ENCODE results near the gene PTGR3. TPM values are rescaled to one million over a fixed set of nuclear protein-coding genes. Genes with fewer than 3 reads are reported as not detected.

PTGR3 gene
- total and polyA plus RNA-seq, 2 donors (not counting 1 experiment from before 2014, with no cell fraction given): 6.8 to 25.1 TPM

- Histone ChIP-seq H3K9me3 (ENCODE audit: control insufficient read depth, insufficient read depth, low read depth, low read length) (no peaks in the 10 kb centered on the region), H3K79me2 (ENCODE audit: control insufficient read depth, insufficient read depth, low read length) (no peaks in the 10 kb centered on the region), H3K9ac (ENCODE audit: insufficient read depth, low read length) (no peak overlapping the region), H2AFZ (ENCODE audit: low read length) (no peak overlapping the region), H3K4me3 (replicated peaks in 1 of 4; ENCODE audit: control extremely low read depth in 1 of 4, insufficient read depth in 1 of 4, low read depth in 3 of 4, low read length in 4 of 4) (no peak overlapping the region), H4K20me1 (ENCODE audit: control insufficient read depth, extremely low read depth, insufficient read depth, low read length) (no peaks in the 10 kb centered on the region), H3K27ac (ENCODE audit: insufficient read depth, low read length) (no peak overlapping the region), H3K27me3 (ENCODE audit: control insufficient read depth, insufficient read depth, low read length) (no peaks in the 10 kb centered on the region), H3K4me1 (ENCODE audit: control insufficient read depth, extremely low read depth, insufficient read depth, low read length) (no peaks in the 10 kb centered on the region), H3K4me2 (ENCODE audit: extremely low read depth, insufficient read depth, low read length) (no peak overlapping the region), H3K36me3 (ENCODE audit: control insufficient read depth, insufficient read depth, low read length) (no peaks in the 10 kb centered on the region)
- TF ChIP-seq CTCF (conservative IDR thresholded peaks at IDR 0.05 in 1 of 2, IDR thresholded peaks at IDR 0.05 in 1 of 2; ENCODE audit: low read depth in 1 of 2, low read length in 2 of 2): no peak
- no peak for TF ChIP-seq EZH2 (IDR thresholded peaks at IDR 0.05; ENCODE audit: low read length, missing control alignments)
- no peak for DNase-seq (ENCODE audit: low read depth in 2 of 2)
These were observed 38.7 kb downstream of the PTGR3 start for GRCh38 chr18:75170022-75170789.

GRCh38 chr18:75169411-75169810, 39.5 kb downstream of the PTGR3 start:
- Histone ChIP-seq H3K4me2 (ENCODE audit: extremely low read depth, insufficient read depth, low read length) (no peak overlapping the region), H3K9me3 (ENCODE audit: control insufficient read depth, insufficient read depth, low read depth, low read length) (no peaks in the 10 kb centered on the region), H3K36me3 (ENCODE audit: control insufficient read depth, insufficient read depth, low read length) (no peaks in the 10 kb centered on the region), H3K27ac (ENCODE audit: insufficient read depth, low read length) (no peak overlapping the region), H3K4me3 (replicated peaks in 1 of 4; ENCODE audit: control extremely low read depth in 1 of 4, insufficient read depth in 1 of 4, low read depth in 3 of 4, low read length in 4 of 4) (no peak overlapping the region), H3K27me3 (ENCODE audit: control insufficient read depth, insufficient read depth, low read length) (no peaks in the 10 kb centered on the region), H2AFZ (ENCODE audit: low read length) (no peak overlapping the region), H3K9ac (ENCODE audit: insufficient read depth, low read length) (no peak overlapping the region), H3K4me1 (ENCODE audit: control insufficient read depth, extremely low read depth, insufficient read depth, low read length) (no peaks in the 10 kb centered on the region), H3K79me2 (ENCODE audit: control insufficient read depth, insufficient read depth, low read length) (no peaks in the 10 kb centered on the region), H4K20me1 (ENCODE audit: control insufficient read depth, extremely low read depth, insufficient read depth, low read length) (no peaks in the 10 kb centered on the region)
- TF ChIP-seq EZH2 (IDR thresholded peaks at IDR 0.05; ENCODE audit: low read length, missing control alignments) (no peak), CTCF (conservative IDR thresholded peaks at IDR 0.05 in 1 of 2, IDR thresholded peaks at IDR 0.05 in 1 of 2; ENCODE audit: low read depth in 1 of 2, low read length in 2 of 2) (no peak)
- no peak for DNase-seq (ENCODE audit: low read depth in 2 of 2)

GRCh38 chr18:75168619-75169018, 40.3 kb downstream of the PTGR3 start:
- no peak for DNase-seq (ENCODE audit: low read depth in 2 of 2)
- TF ChIP-seq EZH2 (IDR thresholded peaks at IDR 0.05; ENCODE audit: low read length, missing control alignments) (no peak), CTCF (conservative IDR thresholded peaks at IDR 0.05 in 1 of 2, IDR thresholded peaks at IDR 0.05 in 1 of 2; ENCODE audit: low read depth in 1 of 2, low read length in 2 of 2) (no peak)
- no peaks in the 10 kb centered on the region for H4K20me1 ChIP-seq (ENCODE audit: control insufficient read depth, extremely low read depth, insufficient read depth, low read length)

More at GRCh38 chr18:75168619-75169018, 40.3 kb downstream of the PTGR3 start:
- Histone ChIP-seq H3K27me3 (ENCODE audit: control insufficient read depth, insufficient read depth, low read length) (no peaks in the 10 kb centered on the region), H3K4me1 (ENCODE audit: control insufficient read depth, extremely low read depth, insufficient read depth, low read length) (no peaks in the 10 kb centered on the region), H3K36me3 (ENCODE audit: control insufficient read depth, insufficient read depth, low read length) (no peaks in the 10 kb centered on the region), H3K9me3 (ENCODE audit: control insufficient read depth, insufficient read depth, low read depth, low read length) (no peaks in the 10 kb centered on the region), H3K27ac (ENCODE audit: insufficient read depth, low read length) (no peak overlapping the region), H3K9ac (ENCODE audit: insufficient read depth, low read length) (no peak overlapping the region), H2AFZ (ENCODE audit: low read length) (no peak overlapping the region), H3K4me2 (ENCODE audit: extremely low read depth, insufficient read depth, low read length) (no peak overlapping the region), H3K4me3 (replicated peaks in 1 of 4; ENCODE audit: control extremely low read depth in 1 of 4, insufficient read depth in 1 of 4, low read depth in 3 of 4, low read length in 4 of 4) (no peak overlapping the region), H3K79me2 (ENCODE audit: control insufficient read depth, insufficient read depth, low read length) (no peaks in the 10 kb centered on the region)
